HK-2 (cell line): ENCODE measurements around the gene PTPRH.
A peak's percentile ranks its signal among the peaks of the same experiment; 100 is the strongest.

Experiments used
- DNase-seq: peaks from one replicate; pipeline ENCODE4 v3.0.0-alpha.2; 2018; ENCODE audit not compliant: unreplicated experiment

The PTPRH gene

GRCh38 chr19:55208880-55209692 is at the start of gene PTPRH:
PTPRH (minus strand) TSS chr19:55209501; CDS start chr19:55209433, 68 bp downstream.
- DNase-seq: no peak

- peak; percentile 19 for DNase-seq
These were observed 49.2 kb upstream of the PTPRH start for GRCh38 chr19:55258476-55258827.

GRCh38 chr19:55257461-55258420 is 48.4 kb upstream of the PTPRH start:
- DNase-seq: peak; percentile 28

- no peak for DNase-seq
These were observed 47.5 kb upstream of the PTPRH start for GRCh38 chr19:55256562-55257460.

GRCh38 chr19:55255618-55256423 is 46.5 kb upstream of the PTPRH start:
- peak; percentile 66 for DNase-seq

- no peak for DNase-seq
These were observed 45.3 kb upstream of the PTPRH start for GRCh38 chr19:55254625-55254977.

- no peak for DNase-seq
These were observed 44.7 kb upstream of the PTPRH start for GRCh38 chr19:55253842-55254624.

GRCh38 chr19:55252760-55253663 is 43.7 kb upstream of the PTPRH start:
- DNase-seq: no peak

GRCh38 chr19:55251341-55252081 is 42.2 kb upstream of the PTPRH start:
- DNase-seq: peak; percentile 80

GRCh38 chr19:55250262-55251036 is 41.1 kb upstream of the PTPRH start:
- DNase-seq: no peak

GRCh38 chr19:55249841-55250240 is 40.5 kb upstream of the PTPRH start:
- no peak for DNase-seq

GRCh38 chr19:55248704-55249103 is 39.4 kb upstream of the PTPRH start:
- no peak for DNase-seq

- DNase-seq: no peak
These were observed 38.9 kb upstream of the PTPRH start for GRCh38 chr19:55248166-55248675.

GRCh38 chr19:55247621-55248099 is 38.4 kb upstream of the PTPRH start:
- DNase-seq: no peak

GRCh38 chr19:55246462-55247451 is 37.5 kb upstream of the PTPRH start:
- no peak for DNase-seq
